Stimulated activated CD8-positive, alpha-beta memory T cell treated with anti-CD3 and anti-CD28 coated beads, Interleukin-15, amount 100 ng/mL, for 4 hours (primary cell): ENCODE data around the gene UTP4.
"Not testable (repeated sequence)": the region's sequence is repeated elsewhere in the genome, so short reads cannot be mapped to it uniquely, and the experiment has no call there.

Source experiments
- DNase-seq, 2 donors: peaks; one replicate each; pipeline ENCODE4 v3.0.0-alpha.2; 2020; ENCODE audit warnings: low read depth in 2 of 2

The UTP4 gene

GRCh38 chr16:69131167-69131838 lies 1.1 kb upstream of the UTP4 start:
- no peak for DNase-seq

- peak; percentile 61 to 66 for DNase-seq
Observed at GRCh38 chr16:69131839-69132423, 518 bp upstream of the UTP4 start.

- DNase-seq = no peak
Observed at GRCh38 chr16:69133373-69133954, 1.0 kb downstream of the UTP4 start.

DNA sequence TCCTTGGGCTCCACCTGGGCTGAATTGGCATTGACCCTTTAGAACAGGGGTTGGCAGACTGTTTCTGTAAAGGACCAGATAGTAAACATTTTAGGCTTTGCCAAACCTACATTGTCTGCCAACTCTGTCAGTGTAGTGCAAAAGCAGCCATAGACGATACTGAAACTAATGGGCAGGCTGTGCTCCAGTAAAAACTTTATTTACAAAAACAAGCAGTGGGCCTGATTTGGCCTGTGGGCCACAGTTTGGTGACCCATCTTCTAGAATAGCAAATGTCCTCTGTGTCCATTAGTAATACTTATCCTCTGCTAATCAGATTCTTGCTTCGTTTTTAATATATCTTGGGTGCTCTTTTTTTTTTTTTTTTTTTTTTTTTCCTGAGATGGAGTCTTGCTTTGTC lies 6.2 kb downstream of the UTP4 start:
- no peak for DNase-seq

- not testable (repeated sequence) for DNase-seq
Observed at GRCh38 chr16:69139464-69139863, 7.0 kb downstream of the UTP4 start.

- no peak for DNase-seq
Observed at GRCh38 chr16:69141014-69141413, 8.6 kb downstream of the UTP4 start.

DNA sequence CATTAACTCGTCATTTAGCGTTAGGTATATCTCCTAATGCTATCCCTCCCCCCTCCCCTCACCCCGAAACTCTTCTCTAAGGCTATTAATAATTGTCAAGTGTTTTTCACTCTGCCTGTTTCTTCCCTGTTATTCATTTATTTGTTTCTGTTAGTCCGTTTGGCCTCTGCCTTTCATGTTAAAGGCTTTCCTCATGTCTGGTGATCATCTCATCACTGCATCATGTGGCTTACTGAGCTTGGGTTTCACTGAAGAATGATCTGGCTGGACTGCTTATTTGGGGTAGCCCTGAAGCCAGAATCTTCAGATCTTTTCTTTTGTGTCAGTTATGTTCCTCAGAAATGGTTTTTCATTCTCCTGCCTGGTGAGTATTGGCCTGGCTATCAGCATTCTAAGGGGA lies 9.5 kb downstream of the UTP4 start:
- no peak for DNase-seq

DNA sequence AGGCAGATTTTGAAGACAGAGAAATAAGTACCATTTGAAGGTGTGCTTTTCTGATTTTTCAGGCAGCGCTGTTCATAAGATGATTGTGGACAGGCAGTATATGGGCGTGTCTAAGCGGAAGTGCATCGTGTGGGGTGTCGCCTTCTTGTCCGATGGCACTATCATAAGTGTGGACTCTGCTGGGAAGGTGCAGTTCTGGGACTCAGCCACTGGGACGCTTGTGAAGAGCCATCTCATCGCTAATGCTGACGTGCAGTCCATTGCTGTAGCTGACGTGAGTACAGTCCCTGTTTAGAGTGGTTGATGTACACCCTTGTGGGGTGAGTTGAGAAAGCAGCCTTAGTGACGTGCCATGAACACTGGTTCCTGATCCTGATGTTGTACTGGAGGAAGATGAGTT lies 10.7 kb downstream of the UTP4 start:
- no peak for DNase-seq

DNA sequence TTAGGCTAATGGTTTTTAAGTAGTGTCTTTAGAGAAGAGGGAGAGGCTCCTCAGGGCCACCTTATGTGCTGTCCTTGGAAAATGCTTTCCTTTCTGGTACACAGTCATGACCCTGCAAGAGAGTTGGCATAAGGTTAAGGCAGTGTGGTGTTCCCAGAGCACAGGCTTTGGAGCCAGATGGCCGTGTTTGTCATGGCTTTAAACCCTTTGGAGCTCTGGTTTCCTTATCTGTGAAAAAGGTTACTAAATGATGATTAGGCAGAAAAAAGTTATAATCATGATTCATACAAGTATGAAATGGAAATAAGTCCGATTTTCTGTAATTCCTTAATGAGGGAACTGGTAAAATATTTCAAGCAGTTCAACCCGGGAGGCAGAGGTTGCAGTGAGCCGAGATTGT lies 13.2 kb downstream of the UTP4 start:
- no peak for DNase-seq

DNA sequence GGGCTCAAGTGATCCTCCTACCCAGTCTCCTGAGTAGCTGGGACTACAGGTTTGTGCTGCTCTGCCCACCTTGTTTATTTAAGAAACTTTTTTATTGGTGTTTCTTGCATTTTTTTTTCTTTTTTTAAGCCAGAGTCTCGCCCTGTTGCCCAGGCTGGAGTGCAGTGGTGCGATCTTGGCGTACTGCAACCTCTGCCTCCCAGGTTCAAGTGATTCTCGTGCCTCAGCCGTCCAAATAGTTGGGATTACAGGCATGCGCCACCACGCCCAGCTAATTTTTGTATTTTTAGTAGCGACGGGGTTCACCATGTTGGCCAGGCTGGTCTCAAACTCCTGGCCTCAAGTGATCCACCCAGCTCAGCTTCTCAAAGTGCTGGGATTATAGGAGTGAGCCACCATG lies 17.2 kb downstream of the UTP4 start:
- not testable (repeated sequence) for DNase-seq

DNA sequence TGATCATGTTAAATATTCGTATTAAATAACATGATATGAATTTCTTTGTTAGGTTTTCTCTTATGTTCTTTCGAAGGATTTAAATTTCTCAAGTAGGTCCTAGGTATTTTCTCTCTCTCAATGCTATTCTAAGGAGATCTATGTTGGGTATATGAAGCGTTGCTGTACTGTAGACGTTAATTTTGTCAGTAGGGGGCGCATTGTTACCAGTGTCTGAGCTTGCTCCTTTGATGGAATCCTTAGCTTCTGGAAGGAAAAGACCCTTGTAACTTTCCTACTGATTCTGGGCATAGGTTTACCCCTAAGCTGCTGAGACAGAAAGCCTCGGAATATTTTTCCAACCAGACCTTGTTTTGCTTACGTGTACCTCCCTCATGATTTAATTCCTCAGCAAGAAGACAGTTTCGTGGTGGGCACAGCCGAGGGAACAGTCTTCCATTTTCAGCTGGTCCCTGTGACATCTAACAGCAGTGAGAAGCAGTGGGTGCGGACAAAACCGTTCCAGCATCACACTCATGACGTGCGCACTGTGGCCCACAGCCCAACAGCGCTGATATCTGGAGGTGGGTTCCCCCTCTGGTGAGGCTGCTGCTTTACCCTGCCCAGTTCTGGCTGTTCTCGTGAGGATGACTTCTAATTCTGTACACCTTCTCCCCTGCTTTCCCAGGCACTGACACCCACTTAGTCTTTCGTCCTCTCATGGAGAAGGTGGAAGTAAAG lies 17.9 kb downstream of the UTP4 start:
- DNase-seq = peak in 1 of 2 donors; percentile 19

DNA sequence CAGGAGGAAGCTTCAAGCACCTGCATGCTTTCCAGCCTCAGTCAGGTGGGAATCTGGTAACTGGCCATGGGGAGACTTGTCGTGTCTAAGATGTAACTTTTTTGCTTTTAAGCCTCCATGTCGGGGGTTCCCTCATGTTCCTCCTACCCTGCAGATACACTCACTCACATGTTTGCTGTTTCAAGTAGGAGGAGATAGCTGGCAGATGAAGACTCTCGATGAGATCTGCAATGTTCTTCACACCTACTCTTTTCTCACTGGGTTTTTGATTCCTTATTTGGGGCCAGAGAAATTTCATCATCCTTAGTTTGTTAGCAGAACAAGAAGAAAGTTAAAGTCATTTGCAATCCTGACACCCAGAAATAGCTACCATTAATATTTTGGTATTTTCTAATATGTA lies 24.7 kb downstream of the UTP4 start:
- DNase-seq = no peak

- DNase-seq = no peak
Observed at GRCh38 chr16:69160192-69160591, 27.7 kb downstream of the UTP4 start.

DNA sequence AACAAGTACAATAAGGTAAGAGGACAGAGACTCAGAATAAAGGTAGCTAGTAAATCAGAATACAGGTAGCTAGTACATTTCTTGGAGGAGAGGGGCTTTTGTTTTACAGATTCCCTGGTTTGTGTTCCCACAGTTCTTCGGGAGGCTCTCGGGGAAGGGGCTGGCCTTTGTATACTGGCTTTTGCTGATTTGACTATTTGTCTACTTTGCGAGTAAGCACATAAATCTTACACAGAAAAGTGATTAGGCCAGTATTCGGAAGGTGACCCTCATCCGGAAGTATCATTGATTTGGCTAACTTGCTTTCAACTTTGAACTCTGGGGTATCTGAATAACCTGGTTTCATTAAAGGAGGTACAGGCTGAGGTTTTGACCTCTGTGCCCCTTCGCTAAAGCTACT lies 33.1 kb downstream of the UTP4 start:
- DNase-seq = no peak

GRCh38 chr16:69166221-69166833 lies 33.9 kb downstream of the UTP4 start:
- peak; percentile 50 to 74 for DNase-seq

- DNase-seq = no peak
Observed at GRCh38 chr16:69166946-69167930, 34.8 kb downstream of the UTP4 start.

DNA sequence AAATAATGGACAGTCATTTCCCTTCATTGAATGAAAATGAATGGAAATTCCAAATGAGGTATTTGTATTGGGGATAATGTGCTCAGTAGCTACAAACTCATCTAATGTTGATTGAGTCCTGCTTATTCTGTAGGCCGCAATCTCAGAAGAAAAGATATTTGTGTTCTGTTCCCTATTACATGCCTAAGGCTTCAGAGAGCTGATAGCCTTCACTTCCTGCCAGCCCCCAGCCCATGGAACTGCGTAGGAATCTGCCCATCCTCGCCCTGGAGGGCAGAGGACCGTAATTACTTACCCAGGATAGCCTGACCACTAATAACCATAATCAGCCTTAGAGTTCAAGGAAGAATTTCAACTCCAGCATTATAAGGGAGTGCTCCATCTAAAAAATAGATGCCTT lies 36.6 kb downstream of the UTP4 start:
- DNase-seq = no peak

GRCh38 chr16:69169607-69170352 lies 37.3 kb downstream of the UTP4 start:
- no peak for DNase-seq

DNA sequence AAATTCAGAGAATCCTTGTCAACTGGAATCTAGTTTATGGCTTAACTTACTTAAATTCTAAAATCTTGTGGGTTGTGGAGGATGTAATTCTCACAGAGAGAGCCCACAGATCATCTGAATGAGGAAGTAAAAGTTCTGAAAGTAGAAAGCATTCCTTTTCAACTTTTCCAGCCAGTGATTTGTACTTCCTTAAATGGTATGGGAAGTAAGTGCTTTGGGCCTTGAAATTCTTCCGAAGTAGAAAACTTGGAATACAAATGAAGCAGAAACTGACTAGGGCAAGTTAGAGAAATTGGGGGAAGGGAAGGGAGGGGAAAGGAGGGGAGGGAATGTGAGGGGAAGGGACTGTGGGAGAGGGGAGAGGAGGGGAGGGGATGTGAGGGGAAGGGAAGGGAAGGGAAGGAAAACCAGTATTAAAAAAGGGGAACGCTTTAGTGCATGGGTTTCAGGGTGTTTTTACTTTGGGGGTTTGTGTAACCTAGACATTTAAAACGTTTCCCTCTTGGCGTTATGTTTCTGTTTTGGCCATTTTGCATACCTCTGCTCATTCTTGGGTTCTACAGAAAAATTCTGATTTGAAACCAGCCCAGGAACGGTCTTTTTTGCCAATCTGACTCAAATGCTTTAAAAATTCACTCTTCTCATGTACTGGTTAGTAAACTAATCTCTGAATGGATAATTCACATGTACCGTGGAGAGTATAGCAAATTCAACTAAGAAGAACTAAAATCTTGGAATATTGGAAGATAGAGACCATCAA lies 39.1 kb downstream of the UTP4 start:
- no peak for DNase-seq
